Panc1 (cell line): ENCODE measurements around the gene HLCS. TPM values are rescaled to one million over a fixed set of nuclear protein-coding genes. Genes with fewer than 3 reads are reported as not detected.

Experiments used
- ATAC-seq: fragments of 200-7000 bp; cut with Tn5 transposase; 2 replicates; pipeline ENCODE4 v1.9.1; 2020; ENCODE audit warnings: mild to moderate bottlenecking, moderate library complexity
- BruUV-seq: library from RNA; stranded (reverse); fragments of 400-500 nt; replicated peaks from 2 replicates; lab custom pipeline; 2021; lab: Mats Ljungman, UMichigan
- CTCF ChIA-PET: fragments of 300-600 bp; sonication (Branson Sonifier 250); formaldehyde crosslinking; loops from one replicate; lab custom pipeline; 2022; ENCODE audit warnings: antibody characterized with exemption; lab: Charles Lee
- POLR2A ChIA-PET: fragments of 300-600 bp; sonication (Branson Sonifier 250); formaldehyde crosslinking; loops from one replicate; lab custom pipeline; 2022; ENCODE audit warnings: antibody characterized with exemption; lab: Charles Lee
- DNase-seq: peaks from one replicate; pipeline ENCODE4 v3.0.0-alpha.2; 2010; ENCODE audit warnings: low read depth, low spot score
- H3K27ac ChIP-seq: 2 replicates; pipeline ENCODE4 v1.5.1; 2011; ENCODE audit warnings: mild to moderate bottlenecking, low read length, inconsistent platforms
- H3K27me3 ChIP-seq: fragments of 200-500 bp; sonication (Bioruptor generic); 2 replicates; pipeline ENCODE4 v1.6.0; 2014; ENCODE audit warnings: low read length, inconsistent platforms; ENCODE audit not compliant: control insufficient read depth, insufficient read depth
- H3K36me3 ChIP-seq: fragments of 200-500 bp; sonication (Bioruptor generic); 2 replicates; pipeline ENCODE4 v1.5.1; 2014; ENCODE audit warnings: inconsistent platforms, mild to moderate bottlenecking, low read length, moderate library complexity; ENCODE audit not compliant: control insufficient read depth, insufficient read depth
- H3K4me1 ChIP-seq: 2 replicates; pipeline ENCODE4 v1.5.1; 2011; ENCODE audit warnings: inconsistent platforms, mild to moderate bottlenecking, low read length, moderate library complexity; ENCODE audit not compliant: control insufficient read depth, insufficient read depth
- H3K4me3 ChIP-seq, 2 experiments: 2 replicates each; pipeline ENCODE4 v1.5.1; 2011 to 2012; ENCODE audit warnings: low read depth in 2 of 2, low read length in 2 of 2, mild to moderate bottlenecking in 2 of 2, inconsistent platforms in 1 of 2, moderate library complexity in 1 of 2
- H3K9me3 ChIP-seq: fragments of 200-500 bp; sonication (Bioruptor generic); 2 replicates; pipeline ENCODE4 v1.5.1; 2014; ENCODE audit warnings: low read depth, mild to moderate bottlenecking, inconsistent platforms, low read length, moderate library complexity; ENCODE audit not compliant: control insufficient read depth, insufficient read depth
- CTCF ChIP-seq: fragments of 450-650 bp; IDR thresholded peaks from 2 replicates; pipeline ENCODE4 v1.5.1; 2017; ENCODE audit warnings: mild to moderate bottlenecking
- POLR2AphosphoS5 ChIP-seq: IDR thresholded peaks from 2 replicates; pipeline ENCODE4 v1.6.1; 2012; ENCODE audit warnings: mild to moderate bottlenecking, low read depth, low read length, moderate library complexity
- SIN3A ChIP-seq: IDR thresholded peaks from 2 replicates; pipeline ENCODE4 v1.6.1; 2012; ENCODE audit warnings: low read depth, mild to moderate bottlenecking, low read length, moderate library complexity, borderline replicate concordance; ENCODE audit not compliant: insufficient read depth
- TCF7L2 ChIP-seq: IDR thresholded peaks from 2 replicates; pipeline ENCODE4 v1.6.1; 2011; ENCODE audit warnings: mild to moderate bottlenecking, low read depth, low read length, inconsistent platforms
- in situ Hi-C: cut with HindIII; loops from 2 replicates; pipeline ENCODE4 v1.10.0; 2016; ENCODE audit warnings: low sequenced_read_pairs, low pct_unique_long_range_greater_than_20kb
- intact Hi-C: fragments of 100-400 bp; cut with micrococcal nuclease; formaldehyde crosslinking; loops from one replicate; pipeline ENCODE4 v1.10.0; 2022; ENCODE audit not compliant: unreplicated experiment
- total RNA-seq: library from RNA; stranded (reverse); gene quantifications from one replicate; pipeline ENCODE4 v1.2.1, GENCODE V29; 2021; ENCODE audit not compliant: unreplicated experiment
- TF ChIP-seq, protein P1 (sequence below), 2 experiments: IDR thresholded peaks; 2 replicates each; pipeline ENCODE4 v1.6.1; 2011 to 2012; ENCODE audit warnings: low read depth in 2 of 2, control low read depth in 1 of 2, low read length in 1 of 2, mild to moderate bottlenecking in 1 of 2, moderate library complexity in 1 of 2; ENCODE audit not compliant: insufficient read depth in 1 of 2

The HLCS gene
- total RNA-seq, 1 experiment from 2014 or later: 15.3 TPM

DNA sequence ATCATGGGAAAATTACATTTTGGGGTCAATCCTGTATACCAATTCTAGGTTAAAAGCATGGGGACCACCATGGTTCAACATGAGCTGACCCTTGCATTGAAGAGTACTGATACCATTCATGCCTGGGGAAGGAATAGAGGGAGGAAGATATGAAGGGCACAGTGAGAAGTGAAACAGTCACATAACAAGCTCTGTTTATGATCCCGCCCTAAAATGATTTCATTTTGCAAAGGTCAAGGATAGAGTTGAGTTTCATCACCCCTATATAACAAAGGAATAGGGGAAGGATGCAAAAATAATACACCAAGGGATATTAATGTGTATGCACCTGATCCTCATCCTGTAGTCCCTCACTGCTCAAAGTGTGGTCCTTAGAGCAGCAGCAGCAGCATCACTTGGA is 2.5 kb upstream of the HLCS start:
- Histone ChIP-seq H3K4me3 (no peak overlapping the region), H3K27ac (no peak overlapping the region), H3K4me1 (peaks cover 11% of the 10 kb centered on the region), H3K9me3 (no peaks in the 10 kb centered on the region), H3K27me3 (no peaks in the 10 kb centered on the region), H3K36me3 (no peaks in the 10 kb centered on the region)
- intact Hi-C loops: no loop called here
- no TSS peak for BruUV-seq
- CTCF ChIA-PET: no interaction called here
- DNase-seq (no peak), ATAC-seq (no peak)
- TF ChIP-seq, protein P1, sequence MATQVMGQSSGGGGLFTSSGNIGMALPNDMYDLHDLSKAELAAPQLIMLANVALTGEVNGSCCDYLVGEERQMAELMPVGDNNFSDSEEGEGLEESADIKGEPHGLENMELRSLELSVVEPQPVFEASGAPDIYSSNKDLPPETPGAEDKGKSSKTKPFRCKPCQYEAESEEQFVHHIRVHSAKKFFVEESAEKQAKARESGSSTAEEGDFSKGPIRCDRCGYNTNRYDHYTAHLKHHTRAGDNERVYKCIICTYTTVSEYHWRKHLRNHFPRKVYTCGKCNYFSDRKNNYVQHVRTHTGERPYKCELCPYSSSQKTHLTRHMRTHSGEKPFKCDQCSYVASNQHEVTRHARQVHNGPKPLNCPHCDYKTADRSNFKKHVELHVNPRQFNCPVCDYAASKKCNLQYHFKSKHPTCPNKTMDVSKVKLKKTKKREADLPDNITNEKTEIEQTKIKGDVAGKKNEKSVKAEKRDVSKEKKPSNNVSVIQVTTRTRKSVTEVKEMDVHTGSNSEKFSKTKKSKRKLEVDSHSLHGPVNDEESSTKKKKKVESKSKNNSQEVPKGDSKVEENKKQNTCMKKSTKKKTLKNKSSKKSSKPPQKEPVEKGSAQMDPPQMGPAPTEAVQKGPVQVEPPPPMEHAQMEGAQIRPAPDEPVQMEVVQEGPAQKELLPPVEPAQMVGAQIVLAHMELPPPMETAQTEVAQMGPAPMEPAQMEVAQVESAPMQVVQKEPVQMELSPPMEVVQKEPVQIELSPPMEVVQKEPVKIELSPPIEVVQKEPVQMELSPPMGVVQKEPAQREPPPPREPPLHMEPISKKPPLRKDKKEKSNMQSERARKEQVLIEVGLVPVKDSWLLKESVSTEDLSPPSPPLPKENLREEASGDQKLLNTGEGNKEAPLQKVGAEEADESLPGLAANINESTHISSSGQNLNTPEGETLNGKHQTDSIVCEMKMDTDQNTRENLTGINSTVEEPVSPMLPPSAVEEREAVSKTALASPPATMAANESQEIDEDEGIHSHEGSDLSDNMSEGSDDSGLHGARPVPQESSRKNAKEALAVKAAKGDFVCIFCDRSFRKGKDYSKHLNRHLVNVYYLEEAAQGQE (IDR thresholded peaks at IDR 0.05; ENCODE audit: insufficient read depth in 1 of 2, low read depth in 2 of 2, low read length in 1 of 2): no peak
- TF ChIP-seq TCF7L2: no peak
- no peak for TF ChIP-seq POLR2AphosphoS5
- TF ChIP-seq SIN3A: no peak
- no peak for TF ChIP-seq CTCF
- POLR2A ChIA-PET: no interaction called here
- in situ Hi-C loops: no loop called here

GRCh38 chr21:36968414-36968813 is 1.9 kb upstream of the HLCS start:
- BruUV-seq: no TSS peak
- Histone ChIP-seq H3K36me3 (no peaks in the 10 kb centered on the region), H3K27ac (no peak overlapping the region), H3K4me3 (no peak overlapping the region), H3K9me3 (no peaks in the 10 kb centered on the region), H3K4me1 (peaks cover 11% of the 10 kb centered on the region), H3K27me3 (no peaks in the 10 kb centered on the region)
- TF ChIP-seq CTCF (no peak), POLR2AphosphoS5 (no peak), SIN3A (no peak), TCF7L2 (no peak)
- TF ChIP-seq, protein P1 (IDR thresholded peaks at IDR 0.05; ENCODE audit: insufficient read depth in 1 of 2, low read depth in 2 of 2, low read length in 1 of 2): no peak
- intact Hi-C loops: no loop called here
- DNase-seq (no peak), ATAC-seq (no peak)
- in situ Hi-C loops: no loop called here
- POLR2A ChIA-PET: no interaction called here
- CTCF ChIA-PET: no interaction called here
